IMR-90 (cell line): ENCODE measurements around the gene DNMT3L. TPM values are rescaled to one million over a fixed set of nuclear protein-coding genes. Genes with fewer than 3 reads are reported as not detected.

ENCODE experiments used
- ATAC-seq: fragments of 200-7000 bp; cut with Tn5 transposase; 2 replicates; pipeline ENCODE4 v1.9.1; 2020; ENCODE audit warnings: low read depth, mild to moderate bottlenecking, moderate library complexity
- BruUV-seq: library from RNA; stranded (reverse); fragments of 400-500 nt; replicated peaks from 2 replicates; lab custom pipeline; 2021; lab: Mats Ljungman, UMichigan
- CTCF ChIA-PET: fragments of 300-600 bp; formaldehyde crosslinking; extraction: SDS; loops from one replicate; lab custom pipeline; 2021; ENCODE audit warnings: antibody characterized with exemption; lab: Yijun Ruan, JAX
- POLR2A ChIA-PET: fragments of 300-600 bp; sonication (Branson Sonifier 250); formaldehyde crosslinking; loops from one replicate; lab custom pipeline; 2022; ENCODE audit warnings: antibody characterized with exemption; ENCODE audit not compliant: unreplicated experiment; lab: Charles Lee
- DNase-seq: peaks from one replicate; pipeline ENCODE4 v3.0.0; 2013
- H2AFZ ChIP-seq: replicated peaks from 2 replicates; pipeline ENCODE3; 2013; ENCODE audit warnings: low read length, mild to moderate bottlenecking; ENCODE audit not compliant: poor library complexity
- H2AK5ac ChIP-seq: 2 replicates; pipeline ENCODE4 v1.6.1; 2013; ENCODE audit warnings: low read depth, low read length, inconsistent platforms
- H2AK9ac ChIP-seq: replicated peaks from 2 replicates; pipeline ENCODE3; 2013; ENCODE audit warnings: mild to moderate bottlenecking, low read depth, low read length, moderate library complexity; ENCODE audit not compliant: poor library complexity
- H2BK120ac ChIP-seq: 2 replicates; pipeline ENCODE4 v1.6.1; 2013; ENCODE audit warnings: low read depth, low read length, inconsistent platforms
- H2BK15ac ChIP-seq: 3 replicates; pipeline ENCODE4 v1.6.1; 2013; ENCODE audit warnings: low read depth, low read length, inconsistent platforms
- H2BK20ac ChIP-seq: 2 replicates; pipeline ENCODE4 v1.6.1; 2013; ENCODE audit warnings: low read depth, mild to moderate bottlenecking, inconsistent platforms, low read length, moderate library complexity
- H2BK5ac ChIP-seq: 2 replicates; pipeline ENCODE4 v1.6.1; 2013; ENCODE audit warnings: mild to moderate bottlenecking, low read depth, low read length, inconsistent platforms; ENCODE audit not compliant: poor library complexity, severe bottlenecking
- H3K14ac ChIP-seq: replicated peaks from 2 replicates; pipeline ENCODE4 v1.6.1; 2013; ENCODE audit warnings: low read depth, low read length, inconsistent platforms
- H3K18ac ChIP-seq: 2 replicates; pipeline ENCODE4 v1.6.1; 2013; ENCODE audit warnings: low read depth, low read length, control low read depth
- H3K23ac ChIP-seq: 2 replicates; pipeline ENCODE4 v1.6.1; 2013; ENCODE audit warnings: low read depth, low read length, inconsistent platforms
- H3K27ac ChIP-seq: 2 replicates; pipeline ENCODE4 v1.5.1; 2013; ENCODE audit warnings: mild to moderate bottlenecking, control low read depth, low read length; ENCODE audit not compliant: insufficient read depth
- H3K27me3 ChIP-seq: 2 replicates; pipeline ENCODE4 v1.6.1; 2013; ENCODE audit warnings: low read length; ENCODE audit not compliant: control insufficient read depth, insufficient read depth
- H3K36me3 ChIP-seq: 2 replicates; pipeline ENCODE4 v1.6.1; 2013; ENCODE audit warnings: low read length, mixed read lengths; ENCODE audit not compliant: control insufficient read depth, insufficient read depth
- H3K4ac ChIP-seq: 2 replicates; pipeline ENCODE4 v1.6.1; 2013; ENCODE audit warnings: low read depth, low read length, inconsistent platforms
- H3K4me1 ChIP-seq: 2 replicates; pipeline ENCODE4 v1.6.1; 2013; ENCODE audit warnings: low read length, mixed read lengths; ENCODE audit not compliant: control insufficient read depth, insufficient read depth
- H3K4me2 ChIP-seq: 2 replicates; pipeline ENCODE4 v1.6.1; 2013; ENCODE audit warnings: low read depth, mild to moderate bottlenecking, control low read depth, low read length, moderate library complexity
- H3K4me3 ChIP-seq: 2 replicates; pipeline ENCODE4 v1.5.1; 2013; ENCODE audit warnings: low read depth, mild to moderate bottlenecking, control low read depth, low read length, moderate library complexity; ENCODE audit not compliant: insufficient read depth
- H3K56ac ChIP-seq: 2 replicates; pipeline ENCODE4 v1.6.1; 2013; ENCODE audit warnings: low read length, inconsistent platforms; ENCODE audit not compliant: insufficient read depth; ENCODE audit errors: extremely low read depth
- H3K79me1 ChIP-seq, 2 experiments: 2 replicates each; pipeline ENCODE4 v1.6.1; 2013; ENCODE audit warnings: low read length in 2 of 2, inconsistent platforms in 1 of 2, low read depth in 1 of 2
- H3K9ac ChIP-seq: 2 replicates; pipeline ENCODE4 v1.6.1; 2013; ENCODE audit warnings: low read depth, low read length, control low read depth
- H3K9me1 ChIP-seq: 2 replicates; pipeline ENCODE4 v1.6.1; 2013; ENCODE audit warnings: low read length, inconsistent platforms; ENCODE audit not compliant: insufficient read depth
- H3K9me3 ChIP-seq: 2 replicates; pipeline ENCODE4 v1.6.1; 2013; ENCODE audit warnings: low read length; ENCODE audit not compliant: control insufficient read depth, insufficient read depth
- H4K20me1 ChIP-seq: 2 replicates; pipeline ENCODE4 v1.6.1; 2013; ENCODE audit warnings: low read length, inconsistent platforms; ENCODE audit not compliant: insufficient read depth
- H4K5ac ChIP-seq: 2 replicates; pipeline ENCODE4 v1.6.1; 2013; ENCODE audit warnings: mild to moderate bottlenecking, low read depth, low read length, control low read depth
- H4K8ac ChIP-seq, 2 experiments: 2 replicates each; pipeline ENCODE4 v1.6.1; 2013; ENCODE audit warnings: low read depth in 2 of 2, low read length in 2 of 2, control low read depth in 1 of 2, inconsistent platforms in 1 of 2
- H4K91ac ChIP-seq: 2 replicates; pipeline ENCODE4 v1.6.1; 2013; ENCODE audit warnings: low read depth, low read length, inconsistent platforms; ENCODE audit not compliant: insufficient read depth
- CEBPB ChIP-seq: IDR thresholded peaks from 2 replicates; pipeline ENCODE4 v1.6.1; 2012; ENCODE audit warnings: low read depth, low read length, improper control_type of control experiment
- ELK1 ChIP-seq: fragments of 150-350 bp; IDR thresholded peaks from 2 replicates; pipeline ENCODE4 v1.6.1; 2016; ENCODE audit warnings: low read depth, mild to moderate bottlenecking, low read length, moderate library complexity, borderline replicate concordance
- MAFK ChIP-seq: IDR thresholded peaks from 2 replicates; pipeline ENCODE4 v1.6.1; 2012; ENCODE audit warnings: low read depth, low read length, improper control_type of control experiment
- MAZ ChIP-seq: IDR thresholded peaks from 2 replicates; pipeline ENCODE4 v1.6.1; 2012; ENCODE audit warnings: low read depth, mild to moderate bottlenecking, low read length, improper control_type of control experiment, moderate library complexity, borderline replicate concordance
- RCOR1 ChIP-seq: IDR thresholded peaks from 2 replicates; pipeline ENCODE4 v1.6.1; 2012; ENCODE audit warnings: mild to moderate bottlenecking, low read length, improper control_type of control experiment; ENCODE audit not compliant: insufficient replicate concordance
- SMC3 ChIP-seq: fragments of 150-350 bp; IDR thresholded peaks from 2 replicates; pipeline ENCODE4 v1.6.1; 2016; ENCODE audit warnings: low read depth, mild to moderate bottlenecking, antibody characterized with exemption, low read length, moderate library complexity
- WGBS, 2 experiments: methylation state at CpG; one replicate each; pipeline versions ENCODE4 v1.1.5 to v1.1.7; 2013; ENCODE audit warnings: missing lambda C conversion rate in 2 of 2; ENCODE audit not compliant: insufficient read length in 1 of 2; ENCODE audit errors: extremely low coverage in 2 of 2; 5-methylcytosine and 5-hydroxymethylcytosine counted together
- dilution Hi-C: fragments of 300-500 bp; cut with HindIII; formaldehyde crosslinking; loops from one replicate; pipeline ENCODE4 v1.14.3; 2018; ENCODE audit warnings: low sequenced_read_pairs; ENCODE audit not compliant: unreplicated experiment
- in situ Hi-C: fragments of 300-500 bp; cut with MboI; formaldehyde crosslinking; loops from 3 replicates; pipeline ENCODE4 v1.14.3; 2019; ENCODE audit warnings: low sequenced_read_pairs, inconsistent platforms, mixed read lengths
- intact Hi-C: fragments of 100-400 bp; cut with micrococcal nuclease; formaldehyde crosslinking; loops from 2 replicates; pipeline ENCODE4 v1.10.0; 2022
- polyA plus RNA-seq, 3 experiments: library from polyadenylated mRNA; depleted of rRNA; stranded (reverse); fragments of >200 nt; gene quantifications; 2 replicates each; pipeline ENCODE4 v1.2.3, GENCODE V29; 2012; ENCODE audit warnings: low replicate concordance in 1 of 3
- total RNA-seq: library from RNA; depleted of rRNA; stranded (reverse); fragments of >200 nt; gene quantifications from 2 replicates; pipeline ENCODE4 v1.2.3, GENCODE V29; 2012

DNMT3L gene
- total and polyA plus RNA-seq, 2 of the 4 experiments (the other 2 are of a cell fraction) = not detected

GRCh38 chr21:44258056-44258725, 3.5 kb downstream of the DNMT3L start:
- ChIA-PET POLR2A (no interaction called here), CTCF (no interaction called here)
- no peaks in the 10 kb centered on the region for H3K79me1 ChIP-seq
- H3K9me1 ChIP-seq = no peaks in the 10 kb centered on the region
- H3K4me2 ChIP-seq = no peak overlapping the region
- no peaks in the 10 kb centered on the region for H3K4me1 ChIP-seq
- H3K23ac ChIP-seq = no peak overlapping the region
- no peaks in the 10 kb centered on the region for H3K36me3 ChIP-seq
- H2BK5ac ChIP-seq = no peak overlapping the region
- DNase-seq (no peak), ATAC-seq (no peak)
- H2AK9ac ChIP-seq = no peak overlapping the region
- H3K4me3 ChIP-seq = no peak overlapping the region
- H3K56ac ChIP-seq = no peak overlapping the region
- no peak overlapping the region for H3K14ac ChIP-seq
- H4K91ac ChIP-seq = no peak overlapping the region
- no peaks in the 10 kb centered on the region for H4K20me1 ChIP-seq
- no peak overlapping the region for H3K18ac ChIP-seq
- TF ChIP-seq SMC3 (no peak), RCOR1 (no peak), ELK1 (no peak), MAFK (no peak), CEBPB (no peak), MAZ (no peak)
- H3K27me3 ChIP-seq = peaks cover 22% of the 10 kb centered on the region
- no peak overlapping the region for H4K8ac ChIP-seq
- H2BK120ac ChIP-seq = no peak overlapping the region
- H2AK5ac ChIP-seq = no peak overlapping the region
- H3K4ac ChIP-seq = no peak overlapping the region
- H2AFZ ChIP-seq = no peak overlapping the region
- intact Hi-C loops (no loop called here), in situ Hi-C loops (no loop called here), dilution Hi-C loops (no loop called here)
- peaks cover 8% of the 10 kb centered on the region for H3K9me3 ChIP-seq
- no TSS peak for BruUV-seq
- H2BK15ac ChIP-seq = no peak overlapping the region
- H3K27ac ChIP-seq = no peak overlapping the region
- WGBS, 2 experiments = 90% methylated on average over 13 of the region's 34 CpGs; no CpG with 5 or more reads in 1 of the 2 experiments
- H3K9ac ChIP-seq = no peak overlapping the region
- no peak overlapping the region for H4K5ac ChIP-seq
- no peak overlapping the region for H2BK20ac ChIP-seq
